K562 (cell line): ENCODE results near the gene PXDC1. TPM values are rescaled to one million over a fixed set of nuclear protein-coding genes. Genes with fewer than 3 reads are reported as not detected.
A peak's percentile ranks its signal among the peaks of the same experiment; 100 is the strongest.

Experiments used
- ATF3 ChIP-seq, 2 experiments: fragments of 450-650 bp in 1 of 2; sonication (generic) in 1 of 2; formaldehyde crosslinking in 1 of 2; IDR thresholded peaks in 1 of 2; conservative IDR thresholded peaks in 1 of 2; 2 replicates each; pipeline versions ENCODE4 v1.6.1 to v1.8.1; 2016 to 2023; ENCODE audit warnings: mild to moderate bottlenecking in 2 of 2, moderate library complexity in 2 of 2, inconsistent platforms in 1 of 2, missing genetic modification reagents in 1 of 2
- CBFB ChIP-seq: sonication (generic); formaldehyde crosslinking; IDR thresholded peaks from 2 replicates; pipeline ENCODE4 v1.4.0; 2020; ENCODE audit warnings: mild to moderate bottlenecking, missing genetic modification reagents
- COPS2 ChIP-seq: fragments of 450-650 bp; conservative IDR thresholded peaks from 2 replicates; pipeline ENCODE4 v1.6.1; 2016; ENCODE audit warnings: mild to moderate bottlenecking, moderate library complexity
- CREB1 ChIP-seq, 2 experiments: sonication (generic) in 1 of 2; formaldehyde crosslinking in 1 of 2; IDR thresholded peaks; 2 replicates each; pipeline versions ENCODE4 v1.6.1 to v1.8.0; 2012 to 2022; ENCODE audit warnings: inconsistent platforms in 1 of 2, mild to moderate bottlenecking in 1 of 2, missing genetic modification reagents in 1 of 2, moderate library complexity in 1 of 2
- CREM ChIP-seq: IDR thresholded peaks from 2 replicates; pipeline ENCODE4 v1.6.1; 2014; ENCODE audit warnings: antibody characterized with exemption, low read depth
- ELF1 ChIP-seq: fragments of 200-800 bp; sonication (Bioruptor generic); IDR thresholded peaks from 2 replicates; pipeline ENCODE4 v1.6.1; 2016; ENCODE audit warnings: missing genetic modification characterization, missing compliant biosample characterization
- FOSL1 ChIP-seq: fragments of 200-800 bp; sonication (Bioruptor generic); conservative IDR thresholded peaks from 2 replicates; pipeline ENCODE4 v1.6.1; 2016; ENCODE audit warnings: missing genetic modification characterization, missing compliant biosample characterization
- FOXK2 ChIP-seq, 2 experiments: fragments of 450-650 bp; IDR thresholded peaks in 1 of 2; conservative IDR thresholded peaks in 1 of 2; 2 replicates each; pipeline ENCODE4 v1.6.1; 2016; ENCODE audit warnings: low read depth in 2 of 2, mild to moderate bottlenecking in 1 of 2
- JUND ChIP-seq, 2 experiments: IDR thresholded peaks; 2 replicates in 1 of 2; 3 replicates in 1 of 2; pipeline ENCODE4 v1.6.1; 2011; ENCODE audit warnings: borderline replicate concordance in 2 of 2, low read depth in 2 of 2, low read length in 2 of 2, improper control_type of control experiment in 1 of 2, missing biosample characterization in 1 of 2, missing genetic modification characterization in 1 of 2, missing genetic modification reagents in 1 of 2
- L3MBTL2 ChIP-seq: fragments of 450-650 bp; IDR thresholded peaks from 2 replicates; pipeline ENCODE4 v1.6.1; 2016; ENCODE audit warnings: mild to moderate bottlenecking, moderate library complexity
- POLR2AphosphoS5 ChIP-seq: IDR thresholded peaks from 2 replicates; pipeline ENCODE4 v1.6.1; 2011; ENCODE audit warnings: mild to moderate bottlenecking, low read depth, low read length, moderate library complexity; ENCODE audit not compliant: control insufficient read depth, insufficient read depth
- RCOR1 ChIP-seq, 2 experiments: IDR thresholded peaks; 2 replicates each; pipeline ENCODE4 v1.6.1; 2012; ENCODE audit warnings: low read depth in 2 of 2, low read length in 2 of 2, borderline replicate concordance in 1 of 2, improper control_type of control experiment in 1 of 2
- SRF ChIP-seq, 2 experiments: fragments of 250-450, 450-650 bp in 1 of 2; sonication (Bioruptor Pico) in 1 of 2; sonication (generic) in 1 of 2; formaldehyde crosslinking; IDR thresholded peaks; 2 replicates each; pipeline versions ENCODE4 v1.5.0 to v1.5.1; 2020 to 2022; ENCODE audit warnings: mild to moderate bottlenecking in 1 of 2, missing genetic modification reagents in 1 of 2
- STAG1 ChIP-seq: sonication (generic); formaldehyde crosslinking; IDR thresholded peaks from 2 replicates; pipeline ENCODE4 v1.5.0; 2020; ENCODE audit warnings: missing genetic modification reagents, borderline replicate concordance
- ZFP36 ChIP-seq: fragments of 150-350 bp; IDR thresholded peaks from 2 replicates; pipeline ENCODE4 v1.6.1; 2018; ENCODE audit warnings: low read length, low read depth; ENCODE audit not compliant: partially characterized antibody
- polyA plus RNA-seq, 8 experiments: library from polyadenylated mRNA; depleted of rRNA in 4 of 8; stranded (reverse) in 5 of 8; unstranded in 3 of 8; fragments of >200 nt; fragmentation: Nextera tagmentation in 2 of 8; fragmentation: Illumina TruSeq in 1 of 8; extraction: Ambion mirVana in 2 of 8; extraction: Trizol in 1 of 8; gene quantifications; 2 replicates each; pipeline versions ENCODE4 v1.2.1 to v1.2.3, GENCODE V29; 2011 to 2014; ENCODE audit warnings: inconsistent platforms in 1 of 8, missing spikeins in 1 of 8
- total RNA-seq, 7 experiments: library from RNA; depleted of rRNA in 6 of 7; stranded (reverse); fragments of >200 nt in 6 of 7; fragmentation: Illumina TruSeq in 2 of 7; extraction: Trizol in 2 of 7; gene quantifications; 2 replicates each; pipeline versions ENCODE4 v1.2.1 to v1.2.3, GENCODE V29; 2011 to 2021; ENCODE audit warnings: low replicate concordance in 1 of 7
- TF ChIP-seq, protein P1 (sequence below): fragments of 250-450 bp; sonication (Bioruptor Pico); IDR thresholded peaks from 2 replicates; pipeline ENCODE4 v1.5.0; 2020; ENCODE audit warnings: mild to moderate bottlenecking, borderline replicate concordance
- TF ChIP-seq, protein P2 (sequence below), 3 experiments: IDR thresholded peaks in 2 of 3; conservative IDR thresholded peaks in 1 of 3; 2 replicates each; pipeline ENCODE4 v1.5.1; 2011 to 2012; ENCODE audit warnings: low read length in 3 of 3, mild to moderate bottlenecking in 3 of 3, control low read depth in 2 of 3, improper control_type of control experiment in 1 of 3, inconsistent platforms in 1 of 3, low read depth in 1 of 3, mixed read lengths in 1 of 3, moderate library complexity in 1 of 3; ENCODE audit not compliant: insufficient read depth in 2 of 3
- TF ChIP-seq, protein P3 (sequence below): fragments of 250-450 bp; sonication (Bioruptor Pico); IDR thresholded peaks from 2 replicates; pipeline ENCODE4 v1.8.0; 2022; ENCODE audit warnings: inconsistent platforms, mild to moderate bottlenecking, moderate library complexity, borderline replicate concordance

PXDC1 gene
- total and polyA plus RNA-seq, 9 of the 15 experiments (the other 6 are each of a cell fraction or from before 2014, with no cell fraction given), result 0.09 to 0.33 (median 0.16) TPM; not detected in 5

- TF ChIP-seq, protein P1, sequence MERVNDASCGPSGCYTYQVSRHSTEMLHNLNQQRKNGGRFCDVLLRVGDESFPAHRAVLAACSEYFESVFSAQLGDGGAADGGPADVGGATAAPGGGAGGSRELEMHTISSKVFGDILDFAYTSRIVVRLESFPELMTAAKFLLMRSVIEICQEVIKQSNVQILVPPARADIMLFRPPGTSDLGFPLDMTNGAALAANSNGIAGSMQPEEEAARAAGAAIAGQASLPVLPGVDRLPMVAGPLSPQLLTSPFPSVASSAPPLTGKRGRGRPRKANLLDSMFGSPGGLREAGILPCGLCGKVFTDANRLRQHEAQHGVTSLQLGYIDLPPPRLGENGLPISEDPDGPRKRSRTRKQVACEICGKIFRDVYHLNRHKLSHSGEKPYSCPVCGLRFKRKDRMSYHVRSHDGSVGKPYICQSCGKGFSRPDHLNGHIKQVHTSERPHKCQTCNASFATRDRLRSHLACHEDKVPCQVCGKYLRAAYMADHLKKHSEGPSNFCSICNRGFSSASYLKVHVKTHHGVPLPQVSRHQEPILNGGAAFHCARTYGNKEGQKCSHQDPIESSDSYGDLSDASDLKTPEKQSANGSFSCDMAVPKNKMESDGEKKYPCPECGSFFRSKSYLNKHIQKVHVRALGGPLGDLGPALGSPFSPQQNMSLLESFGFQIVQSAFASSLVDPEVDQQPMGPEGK (CRISPR knock-in tag), result no peak
- no peak for TF ChIP-seq FOXK2 (conservative IDR thresholded peaks at IDR 0.05 in 1 of 2, IDR thresholded peaks at IDR 0.05 in 1 of 2; ENCODE audit: low read depth in 2 of 2)
- no peak for TF ChIP-seq ELF1 (tag)
- TF ChIP-seq FOSL1 (tag), result peak; percentile 56
- TF ChIP-seq JUND (IDR thresholded peaks at IDR 0.05; ENCODE audit: borderline replicate concordance, low read depth, low read length), result peak; percentile 45; the same call in 1 of the 2 replicates
- TF ChIP-seq JUND (tag; IDR thresholded peaks at IDR 0.05; ENCODE audit: borderline replicate concordance, low read depth, low read length), result no peak; the same call in 2 of the 3 replicates
- peak; percentile 88 for TF ChIP-seq STAG1
- TF ChIP-seq POLR2AphosphoS5, result no peak
- peak in 1 of 2 experiments; percentile 59; a peak in 2 of 4 replicates for TF ChIP-seq RCOR1 (IDR thresholded peaks at IDR 0.05; ENCODE audit: borderline replicate concordance in 1 of 2, low read depth in 2 of 2, low read length in 2 of 2)
- TF ChIP-seq COPS2, result no peak
- no peak for TF ChIP-seq SRF (CRISPR knock-in tag; IDR thresholded peaks at IDR 0.05)
- TF ChIP-seq CREM, result peak; percentile 36; the same call in 1 of the 2 replicates
- TF ChIP-seq ATF3 (IDR thresholded peaks at IDR 0.05), result no peak
- TF ChIP-seq ATF3 (CRISPR knock-in tag; conservative IDR thresholded peaks at IDR 0.05), result no peak
- no peak for TF ChIP-seq L3MBTL2
- TF ChIP-seq ZFP36, result peak; percentile 26
- TF ChIP-seq CBFB (CRISPR knock-in tag), result no peak
- TF ChIP-seq, protein P2, sequence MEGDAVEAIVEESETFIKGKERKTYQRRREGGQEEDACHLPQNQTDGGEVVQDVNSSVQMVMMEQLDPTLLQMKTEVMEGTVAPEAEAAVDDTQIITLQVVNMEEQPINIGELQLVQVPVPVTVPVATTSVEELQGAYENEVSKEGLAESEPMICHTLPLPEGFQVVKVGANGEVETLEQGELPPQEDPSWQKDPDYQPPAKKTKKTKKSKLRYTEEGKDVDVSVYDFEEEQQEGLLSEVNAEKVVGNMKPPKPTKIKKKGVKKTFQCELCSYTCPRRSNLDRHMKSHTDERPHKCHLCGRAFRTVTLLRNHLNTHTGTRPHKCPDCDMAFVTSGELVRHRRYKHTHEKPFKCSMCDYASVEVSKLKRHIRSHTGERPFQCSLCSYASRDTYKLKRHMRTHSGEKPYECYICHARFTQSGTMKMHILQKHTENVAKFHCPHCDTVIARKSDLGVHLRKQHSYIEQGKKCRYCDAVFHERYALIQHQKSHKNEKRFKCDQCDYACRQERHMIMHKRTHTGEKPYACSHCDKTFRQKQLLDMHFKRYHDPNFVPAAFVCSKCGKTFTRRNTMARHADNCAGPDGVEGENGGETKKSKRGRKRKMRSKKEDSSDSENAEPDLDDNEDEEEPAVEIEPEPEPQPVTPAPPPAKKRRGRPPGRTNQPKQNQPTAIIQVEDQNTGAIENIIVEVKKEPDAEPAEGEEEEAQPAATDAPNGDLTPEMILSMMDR (IDR thresholded peaks at IDR 0.05 in 2 of 3, conservative IDR thresholded peaks at IDR 0.05 in 1 of 3; ENCODE audit: insufficient read depth in 2 of 3, low read depth in 1 of 3, low read length in 3 of 3), result peak; percentile 82 to 86 (median 85)
- TF ChIP-seq, protein P3, sequence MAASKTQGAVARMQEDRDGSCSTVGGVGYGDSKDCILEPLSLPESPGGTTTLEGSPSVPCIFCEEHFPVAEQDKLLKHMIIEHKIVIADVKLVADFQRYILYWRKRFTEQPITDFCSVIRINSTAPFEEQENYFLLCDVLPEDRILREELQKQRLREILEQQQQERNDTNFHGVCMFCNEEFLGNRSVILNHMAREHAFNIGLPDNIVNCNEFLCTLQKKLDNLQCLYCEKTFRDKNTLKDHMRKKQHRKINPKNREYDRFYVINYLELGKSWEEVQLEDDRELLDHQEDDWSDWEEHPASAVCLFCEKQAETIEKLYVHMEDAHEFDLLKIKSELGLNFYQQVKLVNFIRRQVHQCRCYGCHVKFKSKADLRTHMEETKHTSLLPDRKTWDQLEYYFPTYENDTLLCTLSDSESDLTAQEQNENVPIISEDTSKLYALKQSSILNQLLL (CRISPR knock-in tag), result no peak
- no peak for TF ChIP-seq CREB1 (IDR thresholded peaks at IDR 0.05)
- TF ChIP-seq CREB1 (CRISPR knock-in tag; IDR thresholded peaks at IDR 0.05), result 0 out of 2 replicates have a peak, but pooled peaks have one; percentile 31
Observed at GRCh38 chr6:3748208-3749066, 3.1 kb downstream of the PXDC1 start (continued).
